Ammon's horn (tissue), 1 donor: ENCODE results near the gene ECD.

Experiments used
- DNase-seq: peaks from one replicate; pipeline ENCODE4 v3.0.0-alpha.2; 2016; ENCODE audit warnings: low spot score

ECD gene

DNA sequence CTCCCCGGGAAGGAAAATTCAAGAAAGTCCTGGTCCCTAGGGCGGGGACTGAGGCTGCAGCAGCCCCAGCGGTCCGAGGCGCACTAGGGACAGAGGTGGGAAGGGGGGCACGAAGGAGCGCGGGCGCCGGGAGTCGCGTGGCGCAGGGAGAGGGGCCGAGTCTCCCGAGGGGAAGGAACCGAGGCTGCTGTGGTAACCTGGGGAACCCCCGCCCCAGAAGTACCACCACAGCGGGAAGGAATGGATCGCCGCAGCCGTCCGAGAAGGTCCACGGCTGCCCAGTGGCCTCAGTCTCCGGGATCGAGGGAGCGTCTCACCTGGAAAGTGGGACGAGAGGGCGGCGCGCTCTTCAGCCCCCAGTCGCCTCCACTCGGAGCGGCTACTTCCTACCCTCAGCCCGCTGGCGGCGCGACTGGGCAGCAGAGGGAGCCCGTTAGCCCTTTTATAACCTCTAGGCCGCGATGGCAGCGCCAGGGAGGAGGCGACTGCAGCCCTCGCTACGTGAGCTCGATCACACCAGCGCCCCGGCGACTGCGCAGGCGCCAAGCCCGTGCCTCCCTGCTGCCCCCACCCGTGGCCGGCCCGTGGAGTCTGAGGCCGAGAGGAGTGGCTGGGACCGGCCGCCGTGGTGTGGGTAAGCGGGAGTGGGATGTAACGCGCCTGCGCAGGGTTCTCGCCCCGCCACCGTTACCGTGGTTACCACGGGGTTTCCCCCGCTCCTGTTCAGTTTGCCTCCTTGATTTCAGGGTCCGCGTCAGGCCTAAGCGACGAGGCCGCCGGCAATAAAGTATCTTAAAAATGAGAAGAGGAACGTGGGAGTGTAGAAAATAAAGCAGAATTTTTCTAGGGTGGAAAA, 71.1 kb downstream of the ECD start, which contains the start of gene P4HA1:
P4HA1 (minus strand) TSS at position 418 of the 856 bp plus-strand sequence. CDS start 21,983 bp downstream, outside the sequence.
- peak; percentile 99 for DNase-seq

DNA sequence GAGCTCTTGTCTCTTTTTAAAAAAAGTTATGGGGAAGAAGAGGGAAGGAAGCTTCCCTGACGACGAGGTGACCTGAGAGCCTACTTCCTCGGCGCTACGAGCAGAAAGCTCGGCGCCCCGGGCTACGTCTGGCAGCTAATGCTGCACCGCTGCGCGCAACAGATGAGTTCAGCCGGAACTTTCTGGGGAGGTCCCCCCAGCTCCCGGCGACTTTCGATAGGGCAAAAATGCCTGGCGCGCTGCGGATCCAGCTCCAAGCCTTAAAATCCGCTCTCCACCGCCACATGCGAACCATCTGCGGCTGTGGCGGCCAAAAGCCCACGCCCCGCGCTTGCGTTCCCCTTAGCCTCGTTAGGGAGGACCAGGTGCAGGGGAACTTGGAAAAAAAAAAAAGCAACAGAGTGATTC, 71.8 kb downstream of the ECD start:
- peak; percentile 69 for DNase-seq

DNA sequence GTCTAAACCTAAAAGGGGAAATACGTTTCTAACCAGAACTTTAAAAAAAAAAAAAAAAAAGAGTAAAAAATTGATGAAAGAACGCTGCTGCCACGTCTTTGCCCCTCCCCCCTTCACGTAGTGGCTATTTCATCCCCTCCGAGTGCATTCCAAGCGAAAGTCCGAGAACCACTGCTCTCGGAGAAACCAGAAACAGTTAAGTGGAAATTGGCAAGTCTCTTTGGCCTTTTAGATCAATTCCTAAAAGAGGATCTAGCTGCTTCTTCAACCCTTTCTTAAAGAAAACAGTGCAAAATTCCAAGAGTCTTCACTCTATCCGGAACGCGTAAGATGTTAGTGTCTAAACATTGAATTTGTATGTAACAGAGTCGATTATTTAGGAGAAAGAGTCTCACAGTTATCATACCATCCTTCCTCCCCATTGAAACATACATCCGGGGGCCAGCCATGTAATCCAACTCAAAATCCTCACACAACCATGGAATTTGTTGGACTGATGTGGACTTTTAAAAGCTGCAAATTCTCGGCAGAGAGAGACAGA, 72.3 kb downstream of the ECD start:
- DNase-seq: peak; percentile 61

DNA sequence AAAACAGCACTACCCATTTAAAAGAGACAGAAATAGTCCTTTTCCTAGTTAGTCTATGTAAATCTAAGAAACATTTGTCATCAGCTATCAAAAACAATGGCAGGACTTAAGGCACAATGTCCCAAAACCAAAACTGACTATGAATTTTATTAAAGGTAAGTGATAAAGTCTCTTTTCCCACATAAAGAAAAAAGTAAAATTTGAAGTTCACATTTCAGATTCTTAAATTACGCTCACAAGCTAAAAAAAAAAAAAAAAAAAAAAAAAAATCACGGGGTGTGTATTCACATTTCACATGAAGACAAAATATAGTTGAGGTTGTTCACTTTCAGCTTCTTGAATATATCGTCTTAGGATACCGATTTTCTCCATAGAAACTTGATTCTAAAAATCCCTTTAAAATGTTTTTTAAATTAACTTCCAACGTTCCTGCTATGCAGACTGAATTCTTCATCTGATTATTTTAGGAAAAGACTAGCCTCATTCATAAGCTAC, 72.8 kb downstream of the ECD start:
- DNase-seq: no peak

DNA sequence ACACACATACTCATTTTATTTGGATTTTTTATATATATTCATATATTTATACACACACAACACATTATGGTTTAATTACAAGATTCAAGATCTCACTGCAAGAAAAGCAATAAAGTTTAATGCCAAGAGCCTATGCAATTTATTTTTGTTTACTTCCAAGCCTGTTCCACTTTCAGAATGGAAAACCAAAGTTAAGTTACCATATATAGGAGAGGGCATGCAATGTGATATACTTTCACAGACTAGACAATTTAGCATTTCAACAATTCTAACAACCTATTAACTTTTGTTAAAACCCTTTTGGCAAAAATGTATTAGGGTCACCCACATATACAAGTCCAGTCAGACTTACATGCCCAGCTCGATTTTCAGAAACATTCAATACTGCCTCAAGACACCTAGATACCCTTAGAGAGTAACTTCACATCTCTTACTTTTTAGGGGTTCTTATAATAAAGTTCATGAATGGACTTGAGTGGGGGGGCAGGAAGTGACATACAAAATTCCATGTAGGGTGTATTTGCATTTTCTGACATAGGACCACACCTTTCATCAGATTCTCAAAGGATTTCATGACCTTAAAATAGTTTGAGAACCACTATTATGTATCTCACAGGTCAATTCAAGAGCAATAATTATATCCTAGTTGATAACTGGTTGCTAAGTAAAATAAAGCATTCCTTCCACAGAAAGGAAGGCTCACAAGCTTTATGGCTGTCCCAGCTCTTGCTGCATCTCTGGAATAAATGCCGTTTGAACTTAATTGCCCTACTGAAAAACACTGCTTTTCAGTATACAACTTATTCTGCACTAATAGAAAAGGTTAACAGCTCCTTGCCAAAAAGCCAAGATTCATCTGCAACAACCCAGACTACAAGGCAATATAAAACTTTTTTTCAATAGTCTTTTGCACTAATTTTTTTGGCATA, 73.6 kb downstream of the ECD start:
- no peak for DNase-seq

DNA sequence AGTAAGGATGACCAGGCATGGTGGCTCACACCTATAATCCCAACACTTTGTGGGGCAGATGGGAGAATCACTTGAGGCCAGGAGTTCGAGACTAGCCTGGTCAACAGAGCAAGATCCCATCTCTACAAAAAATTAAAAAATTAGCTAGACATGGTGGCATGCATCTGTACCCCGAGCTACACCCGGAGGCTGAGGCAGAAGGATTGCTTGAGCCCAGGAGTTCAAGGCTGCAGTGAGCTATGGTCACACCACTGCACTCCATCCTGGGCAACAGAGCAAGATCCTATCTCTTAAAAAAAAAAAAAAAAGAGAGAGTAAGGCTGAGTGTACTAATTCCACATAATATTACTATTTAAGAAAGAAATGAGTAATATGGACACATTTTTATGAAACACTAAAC, 75.0 kb downstream of the ECD start:
- no peak for DNase-seq

DNA sequence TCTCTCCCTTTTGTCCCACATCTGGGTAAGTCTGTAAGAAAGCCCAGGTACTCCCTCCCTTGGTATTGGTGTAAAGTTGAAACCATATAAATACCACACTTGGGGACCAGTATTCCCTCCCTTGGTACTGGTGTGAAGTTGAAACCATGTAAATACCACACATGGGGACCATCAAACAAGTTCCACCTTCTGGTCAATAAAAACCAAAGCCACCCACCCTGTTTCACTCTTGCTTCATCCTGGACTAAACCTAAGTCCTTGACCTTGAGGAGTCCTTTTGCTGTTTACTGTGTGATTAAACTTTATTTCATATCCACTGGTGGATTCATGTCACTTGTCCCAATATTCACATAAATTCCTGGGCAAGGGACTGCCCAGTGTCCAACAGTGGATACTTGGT, 79.5 kb downstream of the ECD start:
- no peak for DNase-seq

DNA sequence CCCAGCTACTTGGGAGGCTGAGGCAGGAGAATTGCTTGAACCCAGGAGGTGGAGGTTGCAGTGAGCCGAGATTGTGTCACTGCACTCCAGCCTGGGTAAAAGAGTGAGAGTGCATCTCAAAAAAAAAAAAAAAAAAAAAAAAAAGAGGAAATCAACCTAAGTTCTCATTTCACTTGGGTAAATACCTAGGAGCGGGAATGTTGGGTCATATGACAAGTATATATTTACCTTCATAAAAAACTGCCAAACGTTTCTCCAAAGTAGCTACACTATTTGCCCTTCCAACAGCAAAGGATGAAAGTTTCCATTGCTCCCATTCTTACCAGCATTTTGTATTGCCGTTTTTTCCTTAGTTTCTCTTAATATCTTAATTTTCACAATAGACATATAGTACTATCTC, 81.0 kb downstream of the ECD start:
- no peak for DNase-seq

DNA sequence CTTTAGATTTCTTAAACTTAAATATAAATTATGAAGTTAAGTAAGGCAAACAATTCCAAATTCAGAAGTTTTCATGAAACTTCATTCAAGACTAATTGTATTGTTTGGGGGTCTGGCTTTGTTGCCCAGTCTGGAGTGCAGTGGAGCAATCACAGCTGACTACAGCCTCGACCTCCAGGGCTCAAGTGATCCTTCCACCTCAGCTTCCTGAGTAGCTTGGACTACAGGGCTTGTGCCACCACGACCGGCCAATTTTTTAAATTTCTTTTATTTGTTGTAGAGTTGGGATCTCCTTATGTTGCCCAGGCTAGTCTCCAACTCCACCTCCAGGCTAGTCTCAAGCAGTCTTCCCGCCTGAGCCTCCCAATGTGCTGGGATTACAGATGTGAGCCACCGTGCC, 83.6 kb downstream of the ECD start:
- no peak for DNase-seq
